ENCODE data around the gene KIAA1143. TPM values are rescaled to one million over a fixed set of nuclear protein-coding genes. Genes with fewer than 3 reads are reported as not detected.

Gene KIAA1143
- total and polyA plus RNA-seq, 2 of the 13 experiments (the other 11 are each of a cell fraction or from before 2014, with no cell fraction given), result 9.9 to 27.2 TPM

DNA sequence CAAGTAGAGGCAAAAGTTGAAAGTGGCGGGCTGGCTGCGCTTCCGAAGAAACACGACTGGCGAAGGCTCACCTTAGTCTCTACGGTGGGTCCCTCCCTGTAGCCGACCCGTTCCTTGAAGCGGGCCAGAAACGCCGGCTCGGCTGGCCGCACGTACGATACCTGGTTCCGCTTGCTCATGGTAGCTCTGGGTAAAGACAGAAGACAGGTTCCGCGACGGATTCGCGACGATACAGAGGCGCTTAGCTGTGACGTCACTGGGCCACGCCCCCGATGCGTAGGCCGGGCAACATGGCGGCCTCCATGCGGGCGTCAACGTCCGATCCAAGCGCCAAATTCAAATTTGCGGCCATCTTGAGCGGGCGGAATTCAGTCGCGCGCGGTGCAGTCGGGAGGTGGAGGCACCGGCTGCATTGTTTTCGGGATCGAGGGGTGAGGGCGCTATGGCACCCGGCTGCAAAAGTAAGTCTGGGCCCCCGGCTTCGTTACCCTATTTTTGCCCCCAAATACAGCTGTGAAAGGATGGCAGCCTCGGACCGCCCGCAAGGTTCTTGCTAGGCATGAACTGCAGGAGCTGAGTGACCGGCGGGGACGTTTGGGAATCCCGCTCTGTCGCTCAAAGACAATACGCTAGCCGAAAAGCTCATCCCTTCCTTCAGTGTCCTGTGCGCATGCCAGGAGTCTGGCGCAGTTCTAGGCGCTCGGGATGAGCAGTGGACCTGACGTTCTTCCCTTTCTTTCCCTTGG is at the start of gene KIAA1143, which contains the start of gene KIF15 (continued):
- no peak for TF ChIP-seq ZBTB40 (IDR thresholded peaks at IDR 0.05)
- TF ChIP-seq ZBTB40 (CRISPR knock-in tag; IDR thresholded peaks at IDR 0.05), result peak; percentile 84; the same call in 1 of the 2 replicates
- TF ChIP-seq NRL (CRISPR knock-in tag; IDR thresholded peaks at IDR 0.05; ENCODE audit: borderline replicate concordance), result peak; percentile 53; the same call in 1 of the 2 replicates
- no peak for TF ChIP-seq ZNF256 (CRISPR knock-in tag; conservative IDR thresholded peaks at IDR 0.05)
- peak; percentile 100 for TF ChIP-seq CREB1 (IDR thresholded peaks at IDR 0.05)
- peak; percentile 99 for TF ChIP-seq CREB1 (CRISPR knock-in tag; IDR thresholded peaks at IDR 0.05)
- TF ChIP-seq ZNF280D (CRISPR knock-in tag; IDR thresholded peaks at IDR 0.05), result no peak
- TF ChIP-seq ZFY (CRISPR knock-in tag; IDR thresholded peaks at IDR 0.05), result peak; percentile 83
- TF ChIP-seq, protein P1, sequence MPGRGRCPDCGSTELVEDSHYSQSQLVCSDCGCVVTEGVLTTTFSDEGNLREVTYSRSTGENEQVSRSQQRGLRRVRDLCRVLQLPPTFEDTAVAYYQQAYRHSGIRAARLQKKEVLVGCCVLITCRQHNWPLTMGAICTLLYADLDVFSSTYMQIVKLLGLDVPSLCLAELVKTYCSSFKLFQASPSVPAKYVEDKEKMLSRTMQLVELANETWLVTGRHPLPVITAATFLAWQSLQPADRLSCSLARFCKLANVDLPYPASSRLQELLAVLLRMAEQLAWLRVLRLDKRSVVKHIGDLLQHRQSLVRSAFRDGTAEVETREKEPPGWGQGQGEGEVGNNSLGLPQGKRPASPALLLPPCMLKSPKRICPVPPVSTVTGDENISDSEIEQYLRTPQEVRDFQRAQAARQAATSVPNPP (CRISPR knock-in tag; IDR thresholded peaks at IDR 0.05), result 0 out of 2 replicates have a peak, but pooled peaks have one; percentile 80
- TF ChIP-seq, protein P2, sequence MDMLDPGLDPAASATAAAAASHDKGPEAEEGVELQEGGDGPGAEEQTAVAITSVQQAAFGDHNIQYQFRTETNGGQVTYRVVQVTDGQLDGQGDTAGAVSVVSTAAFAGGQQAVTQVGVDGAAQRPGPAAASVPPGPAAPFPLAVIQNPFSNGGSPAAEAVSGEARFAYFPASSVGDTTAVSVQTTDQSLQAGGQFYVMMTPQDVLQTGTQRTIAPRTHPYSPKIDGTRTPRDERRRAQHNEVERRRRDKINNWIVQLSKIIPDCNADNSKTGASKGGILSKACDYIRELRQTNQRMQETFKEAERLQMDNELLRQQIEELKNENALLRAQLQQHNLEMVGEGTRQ (IDR thresholded peaks at IDR 0.05; ENCODE audit: low read depth, low read length), result no peak
- TF ChIP-seq, protein P2 (CRISPR knock-in tag; IDR thresholded peaks at IDR 0.05; ENCODE audit: borderline replicate concordance), result no peak; the same call in 1 of the 2 replicates
- TF ChIP-seq KDM3A (CRISPR knock-in tag; IDR thresholded peaks at IDR 0.05; ENCODE audit: low read depth), result peak; percentile 78; the same call in 1 of the 2 replicates
- TF ChIP-seq ZBTB7A (CRISPR knock-in tag; IDR thresholded peaks at IDR 0.05), result no peak
- no peak for TF ChIP-seq RAD51 (IDR thresholded peaks at IDR 0.05; ENCODE audit: borderline replicate concordance)

Measured in HepG2 (cell line).